Measurements from ENCODE around the gene PRRT2.
A peak's percentile ranks its signal among the peaks of the same experiment; 100 is the strongest.
"Not testable (repeated sequence)": the region's sequence is repeated elsewhere in the genome, so short reads cannot be mapped to it uniquely, and the experiment has no call there.

PRRT2 gene

DNA sequence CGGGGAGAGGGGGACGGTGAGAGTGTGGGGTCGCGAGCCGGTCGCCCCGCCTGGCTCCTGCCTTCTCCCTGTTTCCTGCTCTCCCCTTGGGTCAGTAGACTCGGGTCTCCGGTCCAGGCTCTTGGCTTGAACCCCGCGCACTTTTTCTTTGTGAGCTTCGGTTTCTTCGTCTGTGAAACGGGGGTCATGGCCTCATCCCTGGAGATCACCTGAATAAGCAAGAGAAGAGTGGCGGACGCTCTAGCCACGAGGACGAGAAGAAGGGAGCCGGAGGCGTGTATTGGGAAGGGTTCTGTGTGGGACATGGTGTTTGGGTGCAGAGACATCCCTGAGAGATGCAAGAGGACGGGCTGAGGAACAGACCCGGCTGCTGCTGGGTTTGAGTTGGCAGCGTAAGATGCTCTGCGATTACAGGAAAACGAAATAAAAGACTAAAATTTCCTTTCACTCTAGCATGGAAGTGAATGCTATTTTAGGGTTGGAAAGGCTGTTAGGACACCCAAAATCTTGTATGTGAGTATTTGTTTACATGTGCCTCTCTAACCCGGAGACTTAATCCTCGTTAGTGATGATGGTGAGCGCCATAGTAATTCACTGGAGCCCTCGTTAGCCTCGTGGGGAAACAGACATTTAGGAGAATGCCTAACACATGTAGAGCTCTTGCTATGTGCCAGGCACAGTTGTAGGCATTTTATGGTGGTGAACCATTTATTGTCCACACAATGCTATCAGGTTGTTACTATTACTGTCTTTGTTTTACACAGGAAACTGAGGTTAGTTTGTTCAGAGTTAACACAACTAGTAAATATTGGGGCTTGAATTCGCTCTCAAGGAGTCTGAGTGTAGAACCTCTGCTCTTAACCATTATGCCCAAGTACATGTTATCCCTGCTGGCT lies 20.8 kb upstream of the PRRT2 start:
- DNase-seq, result no peak

- no peak for DNase-seq
Measured at GRCh38 chr16:29791845-29792807, 19.9 kb upstream of the PRRT2 start.

GRCh38 chr16:29793153-29793552 lies 18.8 kb upstream of the PRRT2 start:
- DNase-seq, result not testable (repeated sequence)

- no peak for DNase-seq
Measured at GRCh38 chr16:29794231-29794710, 17.7 kb upstream of the PRRT2 start.

DNA sequence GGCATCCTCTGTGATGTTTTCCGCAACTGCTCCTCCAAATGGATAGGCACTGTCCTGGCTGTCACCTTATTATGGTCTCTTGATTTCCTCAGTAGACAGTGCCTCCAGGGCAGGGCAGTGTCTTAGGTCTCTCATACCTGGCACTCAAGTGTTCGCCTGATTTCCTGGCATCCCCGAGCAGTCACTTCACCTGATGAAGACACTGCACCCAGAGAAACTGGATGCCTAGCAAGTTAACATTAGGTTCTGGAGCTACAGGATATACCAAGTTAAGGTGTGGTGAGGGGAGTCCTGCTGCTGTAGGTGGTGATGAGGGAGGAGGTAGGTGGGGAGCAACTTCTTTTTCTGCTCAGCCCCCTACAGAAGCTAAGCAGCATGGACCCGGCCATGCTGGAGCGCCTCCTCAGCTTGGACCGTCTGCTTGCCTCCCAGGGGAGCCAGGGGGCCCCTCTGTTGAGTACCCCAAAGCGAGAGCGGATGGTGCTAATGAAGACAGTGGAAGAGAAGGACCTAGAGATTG lies 9.5 kb upstream of the PRRT2 start:
- DNase-seq, result no peak

DNA sequence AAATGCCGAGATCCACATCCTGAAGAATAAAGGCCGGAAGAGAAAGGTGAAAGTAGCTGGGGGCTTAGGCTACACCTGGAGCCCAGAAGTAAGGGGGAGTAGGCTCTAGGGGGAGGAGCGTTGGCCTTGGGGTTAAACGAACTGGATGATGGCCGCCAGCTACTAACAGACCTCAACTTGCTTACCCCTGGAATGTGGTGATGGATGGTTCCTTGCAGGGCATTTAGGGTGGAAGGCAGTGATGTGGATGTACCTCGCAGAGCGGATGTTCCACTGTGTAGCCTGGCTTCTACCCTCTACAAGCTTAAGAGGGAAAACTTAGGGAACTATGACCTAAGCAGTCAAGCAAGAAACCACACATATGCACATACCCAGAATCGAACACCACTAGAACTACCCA lies 8.0 kb upstream of the PRRT2 start:
- no peak for DNase-seq

DNA sequence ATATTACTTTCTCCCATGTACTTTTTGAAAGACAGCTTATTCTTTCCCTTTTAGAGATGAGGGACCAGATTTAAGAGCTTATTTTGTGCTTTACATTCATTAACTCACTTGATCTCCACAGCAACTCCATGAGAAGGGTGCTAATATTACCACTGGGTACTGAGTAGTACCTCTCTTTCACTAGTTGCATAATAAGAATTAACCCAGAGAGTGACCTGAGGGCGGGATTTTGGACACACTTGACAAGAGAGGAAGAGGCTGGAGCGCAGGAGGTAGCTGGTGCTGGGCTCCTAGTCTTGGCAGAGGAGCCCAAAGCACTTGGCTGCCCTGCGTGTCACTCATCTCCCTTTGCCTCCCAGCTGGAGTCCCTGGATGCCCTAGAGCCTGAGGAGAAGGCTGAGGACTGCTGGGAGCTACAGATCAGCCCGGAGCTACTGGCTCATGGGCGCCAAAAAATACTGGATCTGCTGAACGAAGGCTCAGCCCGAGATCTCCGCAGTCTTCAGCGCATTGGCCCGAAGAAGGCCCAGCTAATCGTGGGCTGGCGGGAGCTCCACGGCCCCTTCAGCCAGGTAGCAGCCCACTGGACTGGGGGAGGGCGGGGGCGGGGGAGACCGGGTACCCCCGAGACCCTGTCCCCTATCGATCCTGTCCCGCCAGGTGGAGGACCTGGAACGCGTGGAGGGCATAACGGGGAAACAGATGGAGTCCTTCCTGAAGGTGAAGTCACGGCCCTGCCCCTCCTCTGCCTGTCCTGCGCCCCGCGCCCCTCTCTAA lies 7.3 kb upstream of the PRRT2 start:
- DNase-seq, result no peak

GRCh38 chr16:29805232-29806098 lies 6.5 kb upstream of the PRRT2 start:
- peak; percentile 100 for DNase-seq

DNA sequence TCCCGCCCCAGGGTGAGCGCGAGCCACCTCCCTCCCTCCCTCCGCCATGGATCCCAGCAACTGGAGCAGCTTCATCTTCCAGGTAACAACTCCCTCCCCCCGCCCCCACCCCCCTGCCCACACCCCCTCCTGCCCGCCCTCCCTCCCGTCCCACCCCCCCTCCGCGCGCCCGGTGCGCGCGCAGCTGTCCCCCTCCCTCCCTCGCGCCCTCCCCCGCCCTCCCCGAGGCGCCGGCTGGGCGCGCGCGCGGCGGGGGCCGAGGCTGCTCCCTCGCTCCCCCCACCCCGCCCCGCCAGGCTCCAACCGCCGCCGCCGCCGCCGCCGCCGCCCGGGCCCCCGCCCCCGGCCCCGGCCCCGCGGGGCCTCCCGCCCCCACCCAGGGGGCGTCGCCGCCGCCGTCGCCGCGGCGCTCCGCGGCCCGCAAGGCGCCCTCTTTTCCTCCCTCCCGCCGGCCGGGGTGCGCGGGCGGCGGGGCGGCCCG lies 5.9 kb upstream of the PRRT2 start, which contains the start of gene MAZ:
TSS of gene MAZ (plus strand) at position 431 of the 481 bp plus-strand sequence. CDS start 173 bp downstream, outside the sequence.
- DNase-seq, result peak; percentile 91

- peak; percentile 64 for DNase-seq
Measured at GRCh38 chr16:29806641-29807425, 5.2 kb upstream of the PRRT2 start.

DNA sequence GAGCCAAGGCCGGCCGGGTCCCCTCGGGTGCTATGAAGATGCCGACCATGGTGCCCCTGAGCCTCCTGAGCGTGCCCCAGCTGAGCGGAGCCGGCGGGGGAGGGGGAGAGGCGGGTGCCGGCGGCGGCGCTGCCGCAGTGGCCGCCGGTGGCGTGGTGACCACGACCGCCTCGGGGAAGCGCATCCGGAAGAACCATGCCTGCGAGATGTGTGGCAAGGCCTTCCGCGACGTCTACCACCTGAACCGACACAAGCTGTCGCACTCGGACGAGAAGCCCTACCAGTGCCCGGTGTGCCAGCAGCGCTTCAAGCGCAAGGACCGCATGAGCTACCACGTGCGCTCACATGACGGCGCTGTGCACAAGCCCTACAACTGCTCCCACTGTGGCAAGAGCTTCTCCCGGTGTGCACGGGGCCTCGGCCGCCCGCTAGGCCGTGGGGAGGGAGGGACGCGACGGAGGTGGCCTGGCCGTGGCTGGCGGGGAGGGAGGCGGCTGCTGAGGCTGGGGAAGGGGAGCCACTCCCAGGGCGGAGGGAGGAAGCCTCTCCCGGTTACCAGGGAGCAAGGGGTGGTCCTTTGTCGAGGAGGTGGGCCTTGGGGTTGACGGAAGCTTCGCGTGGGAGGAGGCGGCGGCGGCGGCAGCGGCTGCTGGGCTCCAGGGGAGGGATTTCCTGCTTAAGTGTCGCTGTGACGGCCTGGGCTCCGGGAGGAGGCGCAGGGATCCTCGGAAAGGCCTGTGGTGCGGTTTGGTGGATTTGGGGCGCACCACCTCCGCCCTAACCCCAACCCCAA lies 4.4 kb upstream of the PRRT2 start:
- peak; percentile 80 for DNase-seq

DNA sequence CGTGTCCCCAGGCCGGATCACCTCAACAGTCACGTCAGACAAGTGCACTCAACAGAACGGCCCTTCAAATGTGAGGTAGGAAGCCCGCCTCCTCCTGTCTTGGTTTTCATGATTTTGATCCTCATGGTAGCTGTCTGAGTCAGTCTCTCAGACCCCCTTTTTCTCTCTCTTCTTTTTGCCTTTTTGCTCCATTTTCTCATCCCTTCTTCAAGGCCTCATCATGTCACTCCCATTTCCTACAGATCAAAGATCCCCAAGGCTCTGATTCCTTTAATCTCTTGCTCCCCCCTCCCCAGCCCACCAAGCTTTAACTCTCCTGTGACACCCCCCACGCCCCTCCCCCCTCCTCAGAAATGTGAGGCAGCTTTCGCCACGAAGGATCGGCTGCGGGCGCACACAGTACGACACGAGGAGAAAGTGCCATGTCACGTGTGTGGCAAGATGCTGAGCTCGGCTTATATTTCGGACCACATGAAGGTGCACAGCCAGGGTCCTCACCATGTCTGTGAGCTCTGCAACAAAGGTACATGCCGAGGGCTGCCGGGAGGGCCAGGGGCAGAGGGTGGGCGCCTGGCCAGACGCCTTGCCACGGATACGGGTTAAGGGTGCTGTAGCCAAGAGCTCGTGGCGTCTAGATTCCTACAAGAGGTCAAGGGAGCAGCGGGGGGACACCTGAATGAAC lies 3.6 kb upstream of the PRRT2 start:
- DNase-seq, result no peak

- DNase-seq, result no peak
Measured at GRCh38 chr16:29809031-29809747, 2.8 kb upstream of the PRRT2 start.

GRCh38 chr16:29809850-29810698 lies 1.9 kb upstream of the PRRT2 start:
- no peak for DNase-seq

- DNase-seq, result no peak
Measured at GRCh38 chr16:29810699-29811169, 1.3 kb upstream of the PRRT2 start.

- DNase-seq, result peak; percentile 76
Measured at GRCh38 chr16:29811170-29811895, 660 bp upstream of the PRRT2 start.

Measured in NCI-H774 (cell line).